ENCODE measurements around the gene FOXP1. TPM values are rescaled to one million over a fixed set of nuclear protein-coding genes. Genes with fewer than 3 reads are reported as not detected.
A peak's percentile ranks its signal among the peaks of the same experiment; 100 is the strongest.

Gene FOXP1
- total RNA-seq, 2 experiments from 2014 or later = 66.3 to 68.8 TPM

GRCh38 chr3:71047616-71048531 lies 535.7 kb downstream of the FOXP1 start:
- CTCF ChIA-PET = interaction anchor here (1.0 kb wide), 1 partner anchor 17 kb away, joined by 3 read pairs; no protein-coding TSS in a partner anchor
- ATAC-seq (no peak), DNase-seq (no peak)
- no peak overlapping the region for H3K4me3 Mint-ChIP-seq
- peaks cover 68% of the 10 kb centered on the region for H3K4me1 Mint-ChIP-seq
- peak overlapping the region; percentile 30 for H3K27ac Mint-ChIP-seq
- no peaks in the 10 kb centered on the region for H3K9me3 Mint-ChIP-seq (ENCODE audit: low read depth)
- peaks cover 53% of the 10 kb centered on the region for H3K36me3 Mint-ChIP-seq
- H3K27me3 Mint-ChIP-seq = no peaks in the 10 kb centered on the region

GRCh38 chr3:71046791-71047190 lies 536.7 kb downstream of the FOXP1 start:
- DNase-seq (no peak), ATAC-seq (no peak)
- Mint-ChIP-seq H3K27me3 (no peaks in the 10 kb centered on the region), H3K27ac (no peak overlapping the region), H3K9me3 (ENCODE audit: low read depth) (no peaks in the 10 kb centered on the region), H3K4me1 (peaks cover 63% of the 10 kb centered on the region), H3K4me3 (no peak overlapping the region), H3K36me3 (peaks cover 52% of the 10 kb centered on the region)
- CTCF ChIA-PET = no interaction called here

GRCh38 chr3:71045917-71046282 lies 537.6 kb downstream of the FOXP1 start:
- ATAC-seq (peak; percentile 63), DNase-seq (peak; percentile 55)
- Mint-ChIP-seq H3K27ac (peak overlapping the region; percentile 61), H3K4me3 (no peak overlapping the region), H3K36me3 (peaks cover 52% of the 10 kb centered on the region), H3K9me3 (ENCODE audit: low read depth) (no peaks in the 10 kb centered on the region), H3K27me3 (no peaks in the 10 kb centered on the region), H3K4me1 (peaks cover 58% of the 10 kb centered on the region)
- CTCF ChIA-PET = no interaction called here

GRCh38 chr3:71045212-71045916 lies 538.2 kb downstream of the FOXP1 start:
- Mint-ChIP-seq H3K27ac (peak overlapping the region; percentile 61), H3K9me3 (ENCODE audit: low read depth) (no peaks in the 10 kb centered on the region), H3K27me3 (no peaks in the 10 kb centered on the region), H3K4me1 (peaks cover 57% of the 10 kb centered on the region), H3K4me3 (no peak overlapping the region), H3K36me3 (peaks cover 53% of the 10 kb centered on the region)
- CTCF ChIA-PET = no interaction called here
- DNase-seq (no peak), ATAC-seq (no peak)

GRCh38 chr3:71042759-71043158 lies 540.8 kb downstream of the FOXP1 start:
- DNase-seq = no peak
- CTCF ChIA-PET = no interaction called here

GRCh38 chr3:71041371-71041770 lies 542.2 kb downstream of the FOXP1 start:
- H3K36me3 Mint-ChIP-seq = peaks cover 54% of the 10 kb centered on the region
- DNase-seq = no peak
- H3K27me3 Mint-ChIP-seq = no peaks in the 10 kb centered on the region
- H3K4me1 Mint-ChIP-seq = peaks cover 38% of the 10 kb centered on the region
- CTCF ChIA-PET = interaction anchor here (0.9 to 1.2 kb wide), 2 partner anchors 18 to 20 kb away, joined by 3 read pairs; no protein-coding TSS in a partner anchor
- H3K27ac Mint-ChIP-seq = no peak overlapping the region
- H3K4me3 Mint-ChIP-seq = no peak overlapping the region
- no peak for ATAC-seq
- no peaks in the 10 kb centered on the region for H3K9me3 Mint-ChIP-seq (ENCODE audit: low read depth)

More at GRCh38 chr3:71042759-71043158, 540.8 kb downstream of the FOXP1 start:
- H3K27ac Mint-ChIP-seq = no peak overlapping the region
- H3K9me3 Mint-ChIP-seq (ENCODE audit: low read depth) = no peaks in the 10 kb centered on the region
- no peaks in the 10 kb centered on the region for H3K27me3 Mint-ChIP-seq
- H3K36me3 Mint-ChIP-seq = peaks cover 54% of the 10 kb centered on the region
- no peak for ATAC-seq
- H3K4me1 Mint-ChIP-seq = peaks cover 48% of the 10 kb centered on the region
- H3K4me3 Mint-ChIP-seq = no peak overlapping the region

- CTCF ChIA-PET = no interaction called here
- H3K4me3 Mint-ChIP-seq = peak overlapping the region; percentile 0
- no peaks in the 10 kb centered on the region for H3K27me3 Mint-ChIP-seq
- DNase-seq = peak; percentile 51
- H3K4me1 Mint-ChIP-seq = peaks cover 27% of the 10 kb centered on the region
- H3K27ac Mint-ChIP-seq = peak overlapping the region; percentile 37
- H3K36me3 Mint-ChIP-seq = peaks cover 46% of the 10 kb centered on the region
- peak; percentile 82 for ATAC-seq
- H3K9me3 Mint-ChIP-seq (ENCODE audit: low read depth) = no peaks in the 10 kb centered on the region
Observed at GRCh38 chr3:71039332-71039731, 544.2 kb downstream of the FOXP1 start.

- CTCF ChIA-PET = no interaction called here
- H3K9me3 Mint-ChIP-seq (ENCODE audit: low read depth) = no peaks in the 10 kb centered on the region
- H3K4me3 Mint-ChIP-seq = no peak overlapping the region
- peaks cover 30% of the 10 kb centered on the region for H3K4me1 Mint-ChIP-seq
- H3K27me3 Mint-ChIP-seq = no peaks in the 10 kb centered on the region
- DNase-seq (no peak), ATAC-seq (no peak)
- no peak overlapping the region for H3K27ac Mint-ChIP-seq
- peaks cover 47% of the 10 kb centered on the region for H3K36me3 Mint-ChIP-seq
Observed at GRCh38 chr3:71037775-71038174, 545.8 kb downstream of the FOXP1 start.

- Mint-ChIP-seq H3K27me3 (no peaks in the 10 kb centered on the region), H3K4me1 (peaks cover 41% of the 10 kb centered on the region), H3K9me3 (ENCODE audit: low read depth) (no peaks in the 10 kb centered on the region), H3K27ac (no peak overlapping the region), H3K36me3 (peaks cover 47% of the 10 kb centered on the region), H3K4me3 (no peak overlapping the region)
- ATAC-seq (no peak), DNase-seq (no peak)
- CTCF ChIA-PET = interaction anchor here (1.4 kb wide), 1 partner anchor 13 kb away, joined by 3 read pairs; no protein-coding TSS in a partner anchor
Observed at GRCh38 chr3:71035886-71036285, 547.6 kb downstream of the FOXP1 start.

GRCh38 chr3:71035314-71035713 lies 548.2 kb downstream of the FOXP1 start:
- CTCF ChIA-PET = interaction anchor here (1.4 kb wide), 2 partner anchors 14 to 476 kb away, joined by 3 read pairs; no protein-coding TSS in a partner anchor
- H3K36me3 Mint-ChIP-seq = peaks cover 43% of the 10 kb centered on the region
- H3K27ac Mint-ChIP-seq = no peak overlapping the region
- DNase-seq (no peak), ATAC-seq (no peak)
- H3K27me3 Mint-ChIP-seq = no peaks in the 10 kb centered on the region
- H3K4me1 Mint-ChIP-seq = peaks cover 37% of the 10 kb centered on the region
- no peak overlapping the region for H3K4me3 Mint-ChIP-seq
- no peaks in the 10 kb centered on the region for H3K9me3 Mint-ChIP-seq (ENCODE audit: low read depth)

GRCh38 chr3:71033681-71034220 lies 549.8 kb downstream of the FOXP1 start:
- no peaks in the 10 kb centered on the region for H3K9me3 Mint-ChIP-seq (ENCODE audit: low read depth)
- CTCF ChIA-PET = no interaction called here
- H3K27me3 Mint-ChIP-seq = no peaks in the 10 kb centered on the region
- H3K4me3 Mint-ChIP-seq = no peak overlapping the region
- no peak for ATAC-seq
- H3K4me1 Mint-ChIP-seq = peaks cover 25% of the 10 kb centered on the region
- no peak overlapping the region for H3K27ac Mint-ChIP-seq
- H3K36me3 Mint-ChIP-seq = peaks cover 38% of the 10 kb centered on the region
- DNase-seq = no peak

- Mint-ChIP-seq H3K4me1 (peaks cover 24% of the 10 kb centered on the region), H3K4me3 (no peak overlapping the region), H3K27me3 (no peaks in the 10 kb centered on the region), H3K27ac (no peak overlapping the region), H3K36me3 (peaks cover 32% of the 10 kb centered on the region), H3K9me3 (ENCODE audit: low read depth) (no peaks in the 10 kb centered on the region)
- ATAC-seq (no peak), DNase-seq (no peak)
- CTCF ChIA-PET = no interaction called here
Observed at GRCh38 chr3:71031914-71032521, 551.5 kb downstream of the FOXP1 start.

GRCh38 chr3:71031181-71031580 lies 552.3 kb downstream of the FOXP1 start:
- DNase-seq (no peak), ATAC-seq (no peak)
- CTCF ChIA-PET = interaction anchor here (0.6 kb wide), 1 partner anchor 15 kb away, joined by 3 read pairs; no protein-coding TSS in a partner anchor
- Mint-ChIP-seq H3K9me3 (ENCODE audit: low read depth) (no peaks in the 10 kb centered on the region), H3K4me1 (peaks cover 24% of the 10 kb centered on the region), H3K27me3 (no peaks in the 10 kb centered on the region), H3K4me3 (no peak overlapping the region), H3K27ac (no peak overlapping the region), H3K36me3 (peaks cover 32% of the 10 kb centered on the region)
